ENCODE data around the gene FAM168A.

FAM168A gene

GRCh38 chr11:73360743-73361369 lies 237.1 kb downstream of the FAM168A start:
- no peak for DNase-seq

DNA sequence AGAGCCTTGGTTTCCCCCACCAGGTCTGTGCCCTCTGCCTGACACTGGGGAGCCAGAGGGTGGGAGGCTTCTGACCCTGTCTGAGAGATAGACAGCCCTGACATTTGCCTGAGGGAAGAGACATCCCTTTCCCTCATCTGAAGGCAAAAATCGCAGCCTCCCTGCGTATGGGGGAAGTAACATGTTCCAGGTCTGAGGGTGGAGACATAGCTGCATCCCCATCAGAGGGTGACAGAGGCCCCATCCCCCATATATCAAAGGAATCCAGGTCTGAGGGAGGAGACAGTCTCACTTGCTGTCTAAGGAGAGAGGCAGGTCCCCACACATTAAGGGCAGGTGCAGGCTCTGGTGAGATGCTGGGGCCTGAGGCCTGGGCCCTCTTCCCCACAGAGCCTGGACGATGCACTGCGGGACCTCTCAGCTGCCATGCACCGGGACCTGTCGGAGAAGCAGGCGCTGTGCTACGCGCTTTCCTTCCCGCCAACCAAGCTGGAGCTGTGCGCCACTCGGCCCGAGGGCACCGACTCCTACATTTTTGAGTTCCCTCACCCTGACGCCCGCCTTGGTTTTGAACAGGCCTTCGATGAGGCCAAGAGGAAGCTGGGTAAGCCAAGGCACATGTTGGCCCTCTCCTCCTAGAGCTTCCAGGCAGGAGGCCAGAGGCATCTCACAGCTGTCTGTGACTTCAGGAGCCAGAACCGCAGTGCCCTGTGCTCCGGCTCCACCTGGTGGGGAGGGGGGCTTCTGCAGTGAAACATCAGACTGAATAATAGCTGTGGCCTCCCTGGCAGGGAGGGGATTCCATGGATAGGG lies 237.8 kb downstream of the FAM168A start:
- DNase-seq = peak; percentile 18

DNA sequence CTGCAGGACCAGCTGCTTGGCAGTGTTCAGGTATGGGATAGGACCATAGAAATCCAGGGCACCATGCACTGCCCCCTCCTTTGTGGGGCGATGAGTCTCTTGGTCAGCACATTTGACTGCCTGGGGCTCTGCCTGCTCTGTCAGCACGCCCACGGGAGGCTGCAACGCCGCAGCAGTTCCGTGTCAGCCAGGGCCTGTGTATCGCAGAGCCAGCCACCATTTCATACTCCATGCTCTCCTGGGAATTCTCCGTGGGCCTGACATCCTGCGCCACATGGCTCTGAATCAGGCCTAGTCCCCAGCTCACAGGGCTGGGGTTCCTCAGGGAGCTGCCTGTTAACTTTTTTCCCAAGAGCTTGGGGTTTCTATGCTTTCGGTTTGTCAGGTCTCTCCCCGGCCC lies 238.6 kb downstream of the FAM168A start:
- DNase-seq = no peak

GRCh38 chr11:73358071-73358470 lies 239.8 kb downstream of the FAM168A start:
- DNase-seq = no peak

GRCh38 chr11:73356979-73357860 lies 240.7 kb downstream of the FAM168A start:
- DNase-seq = no peak

GRCh38 chr11:73355109-73355508 lies 242.8 kb downstream of the FAM168A start:
- no peak for DNase-seq

DNA sequence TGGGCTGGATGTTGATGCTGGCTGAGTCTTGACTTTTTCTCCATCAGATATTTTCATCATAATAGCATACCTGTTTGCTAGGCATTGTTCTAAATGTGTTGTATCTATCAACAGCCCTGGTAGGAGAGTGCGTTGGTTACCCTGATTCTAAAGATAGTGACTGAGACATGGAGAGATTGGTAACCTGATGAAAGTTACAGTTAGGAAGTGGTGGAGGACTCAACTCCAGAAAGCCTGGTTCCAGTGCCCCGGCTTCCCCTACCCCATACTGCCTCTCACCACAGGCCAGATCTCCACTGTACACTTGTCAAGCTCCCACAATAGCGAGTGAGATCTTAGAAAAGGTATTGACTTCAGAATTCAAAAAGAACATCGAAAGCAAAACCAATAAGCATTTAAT lies 244.5 kb downstream of the FAM168A start:
- DNase-seq = no peak

DNA sequence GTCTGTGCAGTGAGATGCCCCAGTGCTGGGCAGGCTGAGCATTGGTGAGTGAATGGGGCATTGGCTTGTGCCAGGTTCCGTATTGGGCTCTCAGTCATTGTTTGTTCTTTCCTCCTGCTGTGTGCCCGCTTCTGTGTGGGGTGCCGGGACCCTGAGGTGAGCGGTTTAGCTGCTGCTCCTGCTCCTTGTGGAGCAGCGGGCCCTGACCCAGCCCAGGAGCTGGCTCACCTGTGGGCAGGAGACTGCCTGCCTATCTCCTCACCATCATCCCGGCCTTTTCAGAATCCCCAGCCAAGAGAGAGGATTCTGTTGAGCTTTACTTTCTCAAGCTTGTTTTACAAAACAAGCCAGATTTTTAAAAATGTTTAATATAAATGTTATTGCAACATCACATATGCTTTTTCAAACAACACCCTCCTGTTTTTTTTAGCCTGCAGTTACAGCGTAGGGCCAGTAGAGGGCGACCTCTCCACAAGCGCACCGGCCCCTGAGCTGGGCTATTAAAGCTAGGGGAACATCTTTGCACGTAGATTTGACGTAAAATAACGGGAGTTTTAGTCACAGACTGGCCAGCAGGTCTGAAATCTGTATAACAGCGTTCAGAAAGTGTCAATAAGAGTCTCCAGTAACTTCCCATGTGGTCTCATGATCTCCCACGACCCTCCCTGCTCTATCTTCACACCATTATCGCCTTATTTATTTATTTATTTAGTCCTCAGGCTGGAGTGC lies 246.8 kb downstream of the FAM168A start:
- peak; percentile 50 for DNase-seq

All from NCI-H1694 treated with DMSO at 0.1 percent for 48 hours (cell line).